H1 (cell line): ENCODE measurements around the gene ITGA3. TPM values are rescaled to one million over a fixed set of nuclear protein-coding genes. Genes with fewer than 3 reads are reported as not detected.

ENCODE experiments used
- CTCF ChIA-PET: fragments of 300-600 bp; sonication (Branson Sonifier 250); formaldehyde crosslinking; loops from one replicate; lab custom pipeline; 2021; ENCODE audit not compliant: partially characterized antibody; lab: Charles Lee
- POLR2A ChIA-PET: fragments of 300-600 bp; sonication (Branson Sonifier 250); formaldehyde crosslinking; loops from one replicate; lab custom pipeline; 2021; ENCODE audit warnings: inconsistent platforms; ENCODE audit not compliant: partially characterized antibody; lab: Charles Lee
- DNase-seq, 2 experiments: peaks; one replicate each; pipeline versions ENCODE4 v3.0.0 to v3.0.0-alpha.2; 2010 to 2022; ENCODE audit warnings: low spot score in 2 of 2, low read depth in 1 of 2, mixed read lengths in 1 of 2
- FAIRE-seq: peaks from 2 replicates; lab custom pipeline; 2011; peaks lifted over from hg19 to GRCh38; lab: Jason Lieb, UNC
- H2AFZ ChIP-seq: 2 replicates; pipeline ENCODE4 v1.8.1; 2012; ENCODE audit warnings: low read length, inconsistent platforms
- H2AK5ac ChIP-seq: 2 replicates; pipeline ENCODE4 v1.6.1; 2013; ENCODE audit warnings: low read depth, low read length
- H2BK120ac ChIP-seq: replicated peaks from 2 replicates; pipeline ENCODE3; 2013; ENCODE audit warnings: low read depth, low read length, inconsistent platforms
- H2BK12ac ChIP-seq: 2 replicates; pipeline ENCODE4 v1.6.1; 2013; ENCODE audit warnings: low read depth, low read length
- H2BK15ac ChIP-seq: 2 replicates; pipeline ENCODE4 v1.6.1; 2013; ENCODE audit warnings: low read length
- H2BK20ac ChIP-seq: 2 replicates; pipeline ENCODE4 v1.6.1; 2013; ENCODE audit warnings: low read length
- H2BK5ac ChIP-seq: 2 replicates; pipeline ENCODE4 v1.6.1; 2013; ENCODE audit warnings: low read depth, low read length
- H3K14ac ChIP-seq: 2 replicates; pipeline ENCODE4 v1.6.1; 2013; ENCODE audit warnings: inconsistent platforms; ENCODE audit not compliant: insufficient read length
- H3K18ac ChIP-seq: 2 replicates; pipeline ENCODE4 v1.6.1; 2013; ENCODE audit warnings: low read length; ENCODE audit errors: extremely low read depth
- H3K23ac ChIP-seq: 2 replicates; pipeline ENCODE4 v1.6.1; 2013; ENCODE audit warnings: inconsistent platforms; ENCODE audit not compliant: insufficient read length
- H3K23me2 ChIP-seq: 2 replicates; pipeline ENCODE4 v1.6.1; 2013; ENCODE audit warnings: low read depth, low read length
- H3K27ac ChIP-seq: 2 replicates; pipeline ENCODE4 v1.6.1; 2011; ENCODE audit warnings: low read depth, low read length, inconsistent platforms
- H3K27me3 ChIP-seq, 4 experiments: replicated peaks in 1 of 4; 1 replicate in 1 of 4; 2 replicates in 3 of 4; pipeline versions ENCODE4 v1.6.1 to v1.8.1; 2011 to 2013; ENCODE audit warnings: low read length in 3 of 4, mild to moderate bottlenecking in 3 of 4, inconsistent platforms in 2 of 4, mixed read lengths in 2 of 4, moderate library complexity in 1 of 4; ENCODE audit not compliant: control insufficient read depth in 3 of 4, insufficient read depth in 3 of 4; ENCODE audit errors: extremely low read depth in 1 of 4
- H3K36me3 ChIP-seq, 4 experiments: 2 replicates each; pipeline versions ENCODE4 v1.6.1 to v1.8.1; 2011 to 2013; ENCODE audit warnings: mild to moderate bottlenecking in 4 of 4, low read length in 3 of 4, moderate library complexity in 2 of 4, control low read depth in 1 of 4, inconsistent platforms in 1 of 4; ENCODE audit not compliant: insufficient read depth in 4 of 4, control insufficient read depth in 2 of 4
- H3K4ac ChIP-seq: replicated peaks from 2 replicates; pipeline ENCODE3; 2013; ENCODE audit warnings: low read length, low read depth, mixed read lengths, inconsistent platforms; ENCODE audit not compliant: insufficient read length
- H3K4me1 ChIP-seq, 4 experiments: replicated peaks in 1 of 4; 1 replicate in 1 of 4; 2 replicates in 3 of 4; pipeline versions ENCODE4 v1.6.1 to v1.8.1; 2011 to 2013; ENCODE audit warnings: low read length in 3 of 4, inconsistent platforms in 2 of 4, mixed read lengths in 1 of 4; ENCODE audit not compliant: insufficient read depth in 4 of 4, control insufficient read depth in 3 of 4
- H3K4me2 ChIP-seq, 2 experiments: 2 replicates each; pipeline versions ENCODE4 v1.6.1 to v1.8.1; 2011 to 2013; ENCODE audit warnings: low read depth in 2 of 2, low read length in 2 of 2, control low read depth in 1 of 2, inconsistent platforms in 1 of 2, mild to moderate bottlenecking in 1 of 2; ENCODE audit not compliant: insufficient read depth in 1 of 2
- H3K4me3 ChIP-seq, 4 experiments: fragments of 200-600, 300-600 bp in 1 of 4; sonication (generic), shearing (Covaris generic), sonication (Bioruptor Twin) in 1 of 4; 2 replicates each; pipeline versions ENCODE4 v1.5.1 to v1.8.1; 2011 to 2016; ENCODE audit warnings: low read length in 4 of 4, low read depth in 3 of 4, control low read depth in 2 of 4, inconsistent platforms in 2 of 4, mild to moderate bottlenecking in 2 of 4, mixed read lengths in 1 of 4, moderate library complexity in 1 of 4; ENCODE audit not compliant: insufficient read depth in 2 of 4; ENCODE audit errors: extremely low read depth in 1 of 4
- H3K56ac ChIP-seq: replicated peaks from 2 replicates; pipeline ENCODE3; 2013; ENCODE audit warnings: low read depth, mild to moderate bottlenecking, mixed read lengths, low read length, inconsistent platforms; ENCODE audit not compliant: insufficient read length
- H3K79me1 ChIP-seq: 2 replicates; pipeline ENCODE4 v1.6.1; 2013; ENCODE audit warnings: low read depth, low read length, control low read depth
- H3K79me2 ChIP-seq, 2 experiments: 2 replicates each; pipeline versions ENCODE4 v1.6.1 to v1.8.1; 2012 to 2013; ENCODE audit warnings: low read length in 2 of 2, mild to moderate bottlenecking in 2 of 2, inconsistent platforms in 1 of 2; ENCODE audit not compliant: insufficient read depth in 2 of 2, control insufficient read depth in 1 of 2
- H3K9ac ChIP-seq, 4 experiments: replicated peaks in 1 of 4; 1 replicate in 1 of 4; 2 replicates in 3 of 4; pipeline versions ENCODE4 v1.6.1 to v1.8.1; 2011 to 2013; ENCODE audit warnings: low read depth in 3 of 4, low read length in 3 of 4, control low read depth in 2 of 4, mild to moderate bottlenecking in 2 of 4, moderate library complexity in 2 of 4, inconsistent platforms in 1 of 4; ENCODE audit errors: extremely low read depth in 1 of 4
- H3K9me3 ChIP-seq, 2 experiments: 2 replicates each; pipeline versions ENCODE4 v1.6.1 to v1.8.1; 2012 to 2013; ENCODE audit warnings: mild to moderate bottlenecking in 2 of 2, moderate library complexity in 2 of 2, control low read depth in 1 of 2, inconsistent platforms in 1 of 2, low read depth in 1 of 2, low read length in 1 of 2, mixed read lengths in 1 of 2; ENCODE audit not compliant: insufficient read depth in 2 of 2
- H4K20me1 ChIP-seq, 2 experiments: replicated peaks in 1 of 2; 2 replicates each; pipeline versions ENCODE3 to v1.8.1; 2011 to 2013; ENCODE audit warnings: inconsistent platforms in 2 of 2, low read length in 2 of 2, mild to moderate bottlenecking in 1 of 2; ENCODE audit not compliant: insufficient read depth in 2 of 2, control insufficient read depth in 1 of 2
- H4K5ac ChIP-seq: 2 replicates; pipeline ENCODE4 v1.6.1; 2013; ENCODE audit warnings: low read length, low read depth, mixed read lengths, inconsistent platforms; ENCODE audit not compliant: insufficient read length
- H4K8ac ChIP-seq: 2 replicates; pipeline ENCODE4 v1.8.0; 2013; ENCODE audit warnings: mild to moderate bottlenecking, moderate library complexity, low read length, inconsistent platforms; ENCODE audit not compliant: insufficient read depth; ENCODE audit errors: extremely low read depth
- H4K91ac ChIP-seq: replicated peaks from 2 replicates; pipeline ENCODE3; 2013; ENCODE audit warnings: low read length, mixed read lengths, inconsistent platforms; ENCODE audit not compliant: insufficient read length
- CTCF ChIP-seq, 3 experiments: IDR thresholded peaks; 1 replicate in 2 of 3; 2 replicates in 1 of 3; pipeline versions ENCODE4 v1.5.1 to v1.6.1; 2011; ENCODE audit warnings: low read length in 3 of 3, mild to moderate bottlenecking in 3 of 3, inconsistent platforms in 2 of 3, low read depth in 1 of 3, moderate library complexity in 1 of 3; ENCODE audit not compliant: insufficient read depth in 1 of 3; ENCODE audit errors: control extremely low read depth in 1 of 3
- HDAC6 ChIP-seq: IDR thresholded peaks from one replicate; pipeline ENCODE4 v1.7.1; 2012; ENCODE audit warnings: low read depth, mild to moderate bottlenecking, inconsistent platforms, low read length, moderate library complexity
- PHF8 ChIP-seq: fragments of 200-600 bp; sonication (generic); conservative IDR thresholded peaks from 2 replicates; pipeline ENCODE4 v1.7.1; 2012; ENCODE audit warnings: low read depth, mild to moderate bottlenecking, inconsistent platforms, low read length, moderate library complexity
- RXRA ChIP-seq: IDR thresholded peaks from 2 replicates; pipeline ENCODE4 v1.6.1; 2011; ENCODE audit warnings: low read depth, mild to moderate bottlenecking, low read length, moderate library complexity; ENCODE audit not compliant: insufficient read depth
- WGBS, 2 experiments: shearing (Covaris generic) in 1 of 2; methylation state at CpG; one replicate each; pipeline versions ENCODE4 v1.1.6 to v1.1.7; 2013 to 2015; ENCODE audit warnings: low lambda C conversion rate in 2 of 2, mixed read lengths in 2 of 2, inconsistent platforms in 1 of 2, low coverage in 1 of 2, missing lambda C conversion rate in 1 of 2; ENCODE audit not compliant: insufficient replicate concordance in 2 of 2, insufficient coverage in 1 of 2, insufficient read length in 1 of 2; ENCODE audit errors: extremely low coverage in 1 of 2, missing lambda C conversion rate in 1 of 2; 5-methylcytosine and 5-hydroxymethylcytosine counted together
- polyA plus RNA-seq, 7 experiments: library from polyadenylated mRNA; depleted of rRNA in 3 of 7; stranded (reverse) in 5 of 7; unstranded in 2 of 7; fragments of >200 nt in 5 of 7; fragments of 200-250 nt in 2 of 7; gene quantifications; 1 replicate in 5 of 7; 2 replicates in 1 of 7; 4 replicates in 1 of 7; pipeline versions ENCODE4 v1.2.1 to v1.2.3, GENCODE V29; 2011 to 2013; ENCODE audit warnings: missing spikeins in 2 of 7, mixed read lengths in 2 of 7
- total RNA-seq: library from RNA; stranded (reverse); fragmentation: NEBNext Ultra II Directional; extraction: Animal tissue kit (Norgen Biotek cat#: 25700); gene quantifications from 2 replicates; pipeline ENCODE4 v1.2.1, GENCODE V29; 2021

The ITGA3 gene
- total and polyA plus RNA-seq, 2 of the 8 experiments (the other 6 are each of a cell fraction or from before 2014, with no cell fraction given), result 24.0 to 24.2 TPM

GRCh38 chr17:50035945-50036344 is 20.0 kb upstream of the ITGA3 start:
- Histone ChIP-seq H3K23ac (no peak overlapping the region), H3K27me3 (no peaks in the 10 kb centered on the region; a peak in 1 of 7 replicates), H4K5ac (no peak overlapping the region), H3K4me1 (peaks cover 0 to 9% (median 0%) of the 10 kb centered on the region in 4 experiments; a peak in 3 of 7 replicates), H2BK5ac (no peak overlapping the region), H2BK120ac (no peak overlapping the region), H3K27ac (no peak overlapping the region), H2BK12ac (no peak overlapping the region), H3K56ac (no peak overlapping the region), H3K18ac (no peak overlapping the region), H3K36me3 (no peaks in the 10 kb centered on the region), H4K20me1 (no peaks in the 10 kb centered on the region), H3K79me2 (no peaks in the 10 kb centered on the region), H3K14ac (no peak overlapping the region), H2AK5ac (no peak overlapping the region), H2BK20ac (no peak overlapping the region), H4K8ac (no peak overlapping the region), H3K79me1 (no peaks in the 10 kb centered on the region), H3K9me3 (no peaks in the 10 kb centered on the region), H2AFZ (no peak overlapping the region), H3K23me2 (no peaks in the 10 kb centered on the region), H3K4me3 (no peak overlapping the region), H2BK15ac (no peak overlapping the region), H3K4me2 (no peak overlapping the region), H3K4ac (no peak overlapping the region), H4K91ac (no peak overlapping the region), H3K9ac (no peak overlapping the region)
- 87% methylated on average over 1 of the region's 1 CpG; no CpG with 5 or more reads in 1 of the 2 experiments for WGBS, 2 experiments
- CTCF ChIA-PET, result interaction anchor here (1.0 to 2.6 kb wide), 11 partner anchors 8 to 58 kb away, joined by 4 to 15 read pairs (median 7); partner anchors contain the start of genes ITGA3 and PDK2
- FAIRE-seq, result no peak
- TF ChIP-seq CTCF (IDR thresholded peaks at IDR 0.05; ENCODE audit: control extremely low read depth in 1 of 3, insufficient read depth in 1 of 3, low read depth in 1 of 3, low read length in 3 of 3) (no peak), HDAC6 (no peak), PHF8 (no peak), RXRA (no peak)
- no peak for DNase-seq
- POLR2A ChIA-PET, result interaction anchor here (0.9 kb wide), 2 partner anchors 9 to 20 kb away, joined by 3 read pairs; partner anchors contain the start of gene ITGA3
